HEK293 (cell line): ENCODE data around the gene BCL2L1.

Experiments
- SETDB1 ChIP-seq: IDR thresholded peaks from one replicate; pipeline ENCODE4 v1.6.1; 2017; ENCODE audit warnings: mild to moderate bottlenecking, low read length, moderate library complexity, mixed read lengths; ENCODE audit not compliant: insufficient read length
- TCF7L2 ChIP-seq: IDR thresholded peaks from 2 replicates; pipeline ENCODE4 v1.6.1; 2011; ENCODE audit warnings: low read depth, mild to moderate bottlenecking, inconsistent platforms, low read length, moderate library complexity, borderline replicate concordance
- ZBTB1 ChIP-seq: fragments of 450-650 bp; formaldehyde crosslinking; IDR thresholded peaks from 2 replicates; pipeline ENCODE4 v1.5.1; 2016; ENCODE audit warnings: missing biosample characterization, missing genetic modification characterization
- ZBTB17 ChIP-seq: fragments of 450-650 bp; formaldehyde crosslinking; IDR thresholded peaks from 2 replicates; pipeline ENCODE4 v1.5.1; 2016; ENCODE audit warnings: missing biosample characterization, missing genetic modification characterization
- ZBTB7A ChIP-seq: fragments of 450-650 bp; formaldehyde crosslinking; IDR thresholded peaks from 2 replicates; pipeline ENCODE4 v1.5.1; 2016; ENCODE audit warnings: low read depth, missing biosample characterization, missing genetic modification characterization
- ZBTB8A ChIP-seq: fragments of 450-650 bp; formaldehyde crosslinking; IDR thresholded peaks from 2 replicates; pipeline ENCODE4 v1.5.1; 2016; ENCODE audit warnings: missing biosample characterization, missing genetic modification characterization
- ZNF140 ChIP-seq: fragments of 450-650 bp; formaldehyde crosslinking; IDR thresholded peaks from 2 replicates; pipeline ENCODE4 v1.5.1; 2016; ENCODE audit warnings: missing biosample characterization, missing genetic modification characterization
- ZNF561 ChIP-seq: fragments of 450-650 bp; IDR thresholded peaks from 2 replicates; pipeline ENCODE4 v1.5.1; 2018; ENCODE audit warnings: missing biosample characterization, missing genetic modification characterization, borderline replicate concordance
- TF ChIP-seq, protein P1 (sequence below): fragments of 450-650 bp; formaldehyde crosslinking; IDR thresholded peaks from 2 replicates; pipeline ENCODE4 v1.5.1; 2016; ENCODE audit warnings: missing biosample characterization, missing genetic modification characterization
- TF ChIP-seq, protein P2 (sequence below): fragments of 450-650 bp; formaldehyde crosslinking; IDR thresholded peaks from 2 replicates; pipeline ENCODE4 v1.5.1; 2016; ENCODE audit warnings: missing biosample characterization, missing genetic modification characterization
- TF ChIP-seq, protein P3 (sequence below): fragments of 450-650 bp; formaldehyde crosslinking; IDR thresholded peaks from 2 replicates; pipeline ENCODE4 v1.5.1; 2016; ENCODE audit warnings: missing biosample characterization, missing genetic modification characterization

DNA sequence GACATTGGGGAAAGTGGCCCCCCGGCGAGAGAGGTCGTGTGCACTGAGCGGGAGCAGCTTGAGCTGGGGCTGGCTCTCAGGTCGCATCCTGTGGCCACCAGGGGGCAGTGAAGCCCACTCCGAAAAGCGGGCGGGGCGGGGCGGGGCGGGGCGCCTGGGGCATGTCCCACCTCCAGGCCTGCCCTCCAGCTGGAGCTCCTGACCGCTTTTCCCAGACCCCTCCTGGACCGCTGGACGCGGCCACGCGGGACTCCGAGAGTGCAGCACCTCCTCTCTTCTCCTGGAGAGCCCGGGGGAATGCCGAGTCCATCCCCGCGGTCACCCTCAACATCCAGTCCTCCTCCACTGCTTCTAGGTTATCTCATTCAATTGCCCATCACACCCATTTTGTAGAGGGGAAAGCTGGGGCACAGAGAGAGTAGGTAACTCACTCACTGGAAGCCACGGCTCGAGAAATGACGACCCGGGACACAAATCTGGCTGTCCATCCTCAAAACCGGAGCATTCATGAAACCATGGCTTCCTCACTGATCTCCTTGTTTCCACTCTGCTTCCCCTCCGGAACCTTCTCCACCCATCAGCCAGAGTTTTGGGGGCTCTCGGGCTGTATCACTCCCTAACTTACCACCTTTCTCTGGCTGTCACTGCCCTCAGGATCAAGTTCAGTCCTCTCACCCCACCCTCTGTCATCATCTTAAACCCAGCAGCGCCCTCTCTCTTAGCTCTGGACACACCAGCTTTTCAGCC is 60.9 kb downstream of the BCL2L1 start:
- TF ChIP-seq, protein P1, sequence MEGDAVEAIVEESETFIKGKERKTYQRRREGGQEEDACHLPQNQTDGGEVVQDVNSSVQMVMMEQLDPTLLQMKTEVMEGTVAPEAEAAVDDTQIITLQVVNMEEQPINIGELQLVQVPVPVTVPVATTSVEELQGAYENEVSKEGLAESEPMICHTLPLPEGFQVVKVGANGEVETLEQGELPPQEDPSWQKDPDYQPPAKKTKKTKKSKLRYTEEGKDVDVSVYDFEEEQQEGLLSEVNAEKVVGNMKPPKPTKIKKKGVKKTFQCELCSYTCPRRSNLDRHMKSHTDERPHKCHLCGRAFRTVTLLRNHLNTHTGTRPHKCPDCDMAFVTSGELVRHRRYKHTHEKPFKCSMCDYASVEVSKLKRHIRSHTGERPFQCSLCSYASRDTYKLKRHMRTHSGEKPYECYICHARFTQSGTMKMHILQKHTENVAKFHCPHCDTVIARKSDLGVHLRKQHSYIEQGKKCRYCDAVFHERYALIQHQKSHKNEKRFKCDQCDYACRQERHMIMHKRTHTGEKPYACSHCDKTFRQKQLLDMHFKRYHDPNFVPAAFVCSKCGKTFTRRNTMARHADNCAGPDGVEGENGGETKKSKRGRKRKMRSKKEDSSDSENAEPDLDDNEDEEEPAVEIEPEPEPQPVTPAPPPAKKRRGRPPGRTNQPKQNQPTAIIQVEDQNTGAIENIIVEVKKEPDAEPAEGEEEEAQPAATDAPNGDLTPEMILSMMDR (tag by site-specific recombination): peak; percentile 76
- TF ChIP-seq ZBTB7A (no peak), ZNF561 (tag by site-specific recombination) (no peak), ZBTB8A (tag by site-specific recombination) (no peak), TCF7L2 (no peak), ZNF140 (tag by site-specific recombination) (no peak), ZBTB1 (tag by site-specific recombination) (no peak), SETDB1 (no peak), ZBTB17 (tag by site-specific recombination) (no peak)
- TF ChIP-seq, protein P2, sequence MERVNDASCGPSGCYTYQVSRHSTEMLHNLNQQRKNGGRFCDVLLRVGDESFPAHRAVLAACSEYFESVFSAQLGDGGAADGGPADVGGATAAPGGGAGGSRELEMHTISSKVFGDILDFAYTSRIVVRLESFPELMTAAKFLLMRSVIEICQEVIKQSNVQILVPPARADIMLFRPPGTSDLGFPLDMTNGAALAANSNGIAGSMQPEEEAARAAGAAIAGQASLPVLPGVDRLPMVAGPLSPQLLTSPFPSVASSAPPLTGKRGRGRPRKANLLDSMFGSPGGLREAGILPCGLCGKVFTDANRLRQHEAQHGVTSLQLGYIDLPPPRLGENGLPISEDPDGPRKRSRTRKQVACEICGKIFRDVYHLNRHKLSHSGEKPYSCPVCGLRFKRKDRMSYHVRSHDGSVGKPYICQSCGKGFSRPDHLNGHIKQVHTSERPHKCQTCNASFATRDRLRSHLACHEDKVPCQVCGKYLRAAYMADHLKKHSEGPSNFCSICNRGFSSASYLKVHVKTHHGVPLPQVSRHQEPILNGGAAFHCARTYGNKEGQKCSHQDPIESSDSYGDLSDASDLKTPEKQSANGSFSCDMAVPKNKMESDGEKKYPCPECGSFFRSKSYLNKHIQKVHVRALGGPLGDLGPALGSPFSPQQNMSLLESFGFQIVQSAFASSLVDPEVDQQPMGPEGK (tag by site-specific recombination): no peak; the same call in 1 of the 2 replicates
- TF ChIP-seq, protein P3, sequence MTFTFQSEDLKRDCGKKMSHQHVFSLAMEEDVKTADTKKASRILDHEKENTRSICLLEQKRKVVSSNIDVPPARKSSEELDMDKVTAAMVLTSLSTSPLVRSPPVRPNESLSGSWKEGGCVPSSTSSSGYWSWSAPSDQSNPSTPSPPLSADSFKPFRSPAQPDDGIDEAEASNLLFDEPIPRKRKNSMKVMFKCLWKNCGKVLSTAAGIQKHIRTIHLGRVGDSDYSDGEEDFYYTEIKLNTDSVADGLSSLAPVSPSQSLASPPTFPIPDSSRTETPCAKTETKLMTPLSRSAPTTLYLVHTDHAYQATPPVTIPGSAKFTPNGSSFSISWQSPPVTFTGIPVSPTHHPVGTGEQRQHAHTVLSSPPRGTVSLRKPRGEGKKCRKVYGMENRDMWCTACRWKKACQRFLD (tag by site-specific recombination): no peak
